ENCODE results near the gene FCN1. TPM values are rescaled to one million over a fixed set of nuclear protein-coding genes. Genes with fewer than 3 reads are reported as not detected.

The FCN1 gene
- total RNA-seq, 1 experiment from 2014 or later, result not detected

Other genes with a start within 250 kb of the FCN1 start
- gene FCN2, start 37.1 kb downstream of the FCN1 start, total RNA-seq (2014; rRNA removed; shearing (Covaris generic); ENCODE audit: low replicate concordance), result not detected in 2 replicates
- gene OLFM1, start 169.8 kb upstream of the FCN1 start, total RNA-seq (2014; rRNA removed; shearing (Covaris generic); ENCODE audit: low replicate concordance), result 2.6 and 3.7 TPM in 2 replicates

Data from Caki2 (cell line).